ENCODE results near the gene PREB.

Gene PREB

DNA sequence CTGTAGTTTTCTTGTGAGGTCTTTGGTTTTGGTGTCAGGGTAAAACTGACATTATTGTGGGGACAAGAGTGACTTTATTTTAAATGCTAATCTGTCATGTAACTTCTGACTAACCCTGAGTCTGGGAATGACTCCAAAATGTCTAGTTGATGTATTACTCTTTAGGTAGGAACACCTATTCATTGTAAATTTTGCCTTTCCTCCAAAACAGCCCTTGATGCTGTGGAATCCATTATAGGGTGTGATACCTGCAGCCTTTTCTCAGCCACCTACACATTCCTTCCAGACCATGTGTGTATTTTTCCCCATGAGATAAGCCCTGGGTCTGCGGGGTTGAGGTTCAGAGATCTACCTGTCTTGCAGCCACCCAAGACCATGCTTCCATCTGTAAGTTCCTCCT lies 8.8 kb upstream of the PREB start:
- H3K4me1 ChIP-seq (ENCODE audit: control insufficient read depth, low read length) = no peaks in the 10 kb centered on the region
- H3K27me3 ChIP-seq (ENCODE audit: control insufficient read depth, low read length) = peaks cover 12% of the 10 kb centered on the region
- H3F3A ChIP-seq (ENCODE audit: control insufficient read depth, insufficient read depth) = no peaks in the 10 kb centered on the region
- no peaks in the 10 kb centered on the region for H3K9me2 ChIP-seq (replicated peaks; ENCODE audit: control insufficient read depth, low read length)
- no peak overlapping the region for H3K4me3 ChIP-seq (ENCODE audit: low read length)
- no peaks in the 10 kb centered on the region for H4K20me1 ChIP-seq (ENCODE audit: control insufficient read depth, insufficient read depth, low read depth, low read length)
- no peaks in the 10 kb centered on the region for H3K36me3 ChIP-seq (ENCODE audit: control insufficient read depth, low read length)
- TF ChIP-seq, protein P1, sequence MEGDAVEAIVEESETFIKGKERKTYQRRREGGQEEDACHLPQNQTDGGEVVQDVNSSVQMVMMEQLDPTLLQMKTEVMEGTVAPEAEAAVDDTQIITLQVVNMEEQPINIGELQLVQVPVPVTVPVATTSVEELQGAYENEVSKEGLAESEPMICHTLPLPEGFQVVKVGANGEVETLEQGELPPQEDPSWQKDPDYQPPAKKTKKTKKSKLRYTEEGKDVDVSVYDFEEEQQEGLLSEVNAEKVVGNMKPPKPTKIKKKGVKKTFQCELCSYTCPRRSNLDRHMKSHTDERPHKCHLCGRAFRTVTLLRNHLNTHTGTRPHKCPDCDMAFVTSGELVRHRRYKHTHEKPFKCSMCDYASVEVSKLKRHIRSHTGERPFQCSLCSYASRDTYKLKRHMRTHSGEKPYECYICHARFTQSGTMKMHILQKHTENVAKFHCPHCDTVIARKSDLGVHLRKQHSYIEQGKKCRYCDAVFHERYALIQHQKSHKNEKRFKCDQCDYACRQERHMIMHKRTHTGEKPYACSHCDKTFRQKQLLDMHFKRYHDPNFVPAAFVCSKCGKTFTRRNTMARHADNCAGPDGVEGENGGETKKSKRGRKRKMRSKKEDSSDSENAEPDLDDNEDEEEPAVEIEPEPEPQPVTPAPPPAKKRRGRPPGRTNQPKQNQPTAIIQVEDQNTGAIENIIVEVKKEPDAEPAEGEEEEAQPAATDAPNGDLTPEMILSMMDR (IDR thresholded peaks at IDR 0.05; ENCODE audit: low read depth, low read length, poor library complexity, severe bottlenecking) = no peak
- no peak for TF ChIP-seq EZH2phosphoT487 (IDR thresholded peaks at IDR 0.05; ENCODE audit: borderline replicate concordance, low read length)
- no peaks in the 10 kb centered on the region for H3K9me3 ChIP-seq (ENCODE audit: control insufficient read depth, insufficient read depth, low read length)
- no peak overlapping the region for H3K4me2 ChIP-seq (ENCODE audit: low read length)
- H3K27ac ChIP-seq (ENCODE audit: low read depth, low read length) = no peak overlapping the region
- no peaks in the 10 kb centered on the region for H3K79me2 ChIP-seq (ENCODE audit: control insufficient read depth, low read length)

DNA sequence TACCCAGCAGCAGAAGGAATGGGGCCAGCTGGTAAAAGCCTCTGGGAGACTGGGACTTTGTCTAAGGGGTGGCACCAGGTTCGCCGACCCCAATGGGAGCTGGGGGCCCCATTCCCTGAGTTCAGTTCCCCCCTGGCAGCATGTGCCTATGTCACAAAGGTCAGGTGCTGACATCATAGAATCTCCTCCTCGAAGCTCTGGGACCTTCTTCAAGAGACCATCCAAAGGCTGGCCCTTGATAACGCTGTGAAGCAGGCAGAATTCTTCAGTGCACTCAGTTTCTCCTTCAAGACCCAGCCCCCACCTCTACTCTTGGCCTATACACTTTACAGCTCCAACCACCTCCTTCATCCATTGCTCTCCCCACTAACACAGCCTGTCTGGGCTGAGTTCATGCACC lies 4.9 kb upstream of the PREB start, which contains the start of gene PRR30:
Gene PRR30, minus strand, starts transcription at position 101 of the 400 bp plus-strand sequence. CDS start 1,081 bp downstream, outside the sequence.
- H3K4me1 ChIP-seq (ENCODE audit: control insufficient read depth, low read length) = peaks cover 8% of the 10 kb centered on the region
- no peaks in the 10 kb centered on the region; the same call in 1 of the 2 replicates for H3K36me3 ChIP-seq (ENCODE audit: control insufficient read depth, low read length)
- TF ChIP-seq, protein P1 (IDR thresholded peaks at IDR 0.05; ENCODE audit: low read depth, low read length, poor library complexity, severe bottlenecking) = no peak
- no peak for TF ChIP-seq EZH2phosphoT487 (IDR thresholded peaks at IDR 0.05; ENCODE audit: borderline replicate concordance, low read length)
- peaks cover 1% of the 10 kb centered on the region for H3K79me2 ChIP-seq (ENCODE audit: control insufficient read depth, low read length)
- no peaks in the 10 kb centered on the region for H3K9me2 ChIP-seq (replicated peaks; ENCODE audit: control insufficient read depth, low read length)
- no peaks in the 10 kb centered on the region for H3F3A ChIP-seq (ENCODE audit: control insufficient read depth, insufficient read depth)
- H3K27me3 ChIP-seq (ENCODE audit: control insufficient read depth, low read length) = peaks cover 8% of the 10 kb centered on the region
- no peak within 1 kb of the TSS for H3K4me3 ChIP-seq (ENCODE audit: low read length)
- H4K20me1 ChIP-seq (ENCODE audit: control insufficient read depth, insufficient read depth, low read depth, low read length) = no peaks in the 10 kb centered on the region
- no peak within 1 kb of the TSS for H3K27ac ChIP-seq (ENCODE audit: low read depth, low read length)
- no peaks in the 10 kb centered on the region for H3K9me3 ChIP-seq (ENCODE audit: control insufficient read depth, insufficient read depth, low read length)
- no peak within 1 kb of the TSS for H3K4me2 ChIP-seq (ENCODE audit: low read length)

DNA sequence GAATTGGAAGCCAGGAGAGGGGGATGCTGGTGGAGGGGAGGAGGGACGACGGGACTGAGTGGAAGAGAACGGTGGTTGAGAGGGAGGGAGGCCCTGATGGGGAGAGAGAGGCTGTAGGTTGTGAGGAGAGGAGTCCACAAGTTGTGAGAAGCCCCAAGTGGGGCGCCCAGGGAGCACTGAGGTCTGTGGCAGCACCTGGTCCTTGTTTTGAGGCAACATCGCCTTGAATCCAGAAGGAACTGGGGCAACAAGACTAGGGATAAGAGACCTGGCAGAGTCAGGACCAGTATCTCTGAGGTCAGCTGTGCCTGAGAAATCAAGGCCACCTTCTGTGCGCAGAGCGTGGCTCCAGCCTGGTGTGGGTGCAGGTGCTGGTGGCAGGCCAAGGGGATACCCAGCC lies 3.7 kb upstream of the PREB start:
- no peaks in the 10 kb centered on the region for H3F3A ChIP-seq (ENCODE audit: control insufficient read depth, insufficient read depth)
- no peaks in the 10 kb centered on the region; the same call in 1 of the 2 replicates for H4K20me1 ChIP-seq (ENCODE audit: control insufficient read depth, insufficient read depth, low read depth, low read length)
- TF ChIP-seq, protein P1 (IDR thresholded peaks at IDR 0.05; ENCODE audit: low read depth, low read length, poor library complexity, severe bottlenecking) = no peak
- no peak for TF ChIP-seq EZH2phosphoT487 (IDR thresholded peaks at IDR 0.05; ENCODE audit: borderline replicate concordance, low read length)
- no peaks in the 10 kb centered on the region for H3K9me3 ChIP-seq (ENCODE audit: control insufficient read depth, insufficient read depth, low read length)
- H3K4me1 ChIP-seq (ENCODE audit: control insufficient read depth, low read length) = peaks cover 14% of the 10 kb centered on the region
- no peak overlapping the region for H3K4me2 ChIP-seq (ENCODE audit: low read length)
- peaks cover 13% of the 10 kb centered on the region for H3K79me2 ChIP-seq (ENCODE audit: control insufficient read depth, low read length)
- no peaks in the 10 kb centered on the region for H3K9me2 ChIP-seq (replicated peaks; ENCODE audit: control insufficient read depth, low read length)
- H3K27ac ChIP-seq (ENCODE audit: low read depth, low read length) = no peak overlapping the region
- H3K36me3 ChIP-seq (ENCODE audit: control insufficient read depth, low read length) = peaks cover 8% of the 10 kb centered on the region
- peaks cover 3% of the 10 kb centered on the region for H3K27me3 ChIP-seq (ENCODE audit: control insufficient read depth, low read length)
- no peak overlapping the region for H3K4me3 ChIP-seq (ENCODE audit: low read length)
